ENCODE measurements around the gene F12.
A peak's percentile ranks its signal among the peaks of the same experiment; 100 is the strongest.
"Not testable (repeated sequence)": the region's sequence is repeated elsewhere in the genome, so short reads cannot be mapped to it uniquely, and the experiment has no call there.

The F12 gene

GRCh38 chr5:177367323-177367848, 42.0 kb downstream of the F12 start:
- DNase-seq = no peak

GRCh38 chr5:177366528-177367322, 42.6 kb downstream of the F12 start:
- DNase-seq = no peak

DNA sequence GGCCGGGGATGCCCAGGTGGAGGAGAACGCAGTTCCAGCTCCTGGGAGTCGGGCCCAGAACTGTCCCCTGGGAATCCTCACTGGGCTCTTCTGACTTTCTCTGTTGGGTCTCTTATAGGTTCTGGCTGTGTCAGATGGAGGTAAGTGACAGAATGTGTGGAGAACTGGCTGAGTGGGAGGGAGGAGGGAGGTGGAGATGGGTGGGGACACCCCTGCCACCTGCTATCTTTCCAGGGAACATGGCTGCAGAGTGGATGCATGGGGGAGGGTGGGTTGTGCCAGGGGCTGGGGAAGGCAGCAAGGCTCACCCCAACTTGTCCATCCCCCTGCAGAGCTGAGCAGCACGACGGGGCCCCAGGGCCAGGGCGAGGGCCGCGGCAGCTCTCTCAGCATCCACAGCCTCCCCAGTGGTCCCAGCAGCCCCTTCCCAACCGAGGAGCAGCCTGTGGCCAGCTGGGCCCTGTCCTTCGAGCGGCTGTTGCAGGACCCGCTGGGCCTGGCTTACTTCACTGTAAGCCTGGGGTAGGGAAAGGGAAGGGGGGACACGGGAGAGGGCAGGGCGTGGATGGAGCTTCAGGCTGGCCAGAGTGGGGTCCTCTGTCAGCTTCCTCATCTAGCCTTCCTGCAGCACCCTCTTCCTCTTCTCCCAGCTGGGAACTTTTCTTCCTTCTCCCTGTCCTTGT, 43.4 kb downstream of the F12 start:
- DNase-seq = no peak

GRCh38 chr5:177364159-177364962, 45.0 kb downstream of the F12 start:
- DNase-seq = no peak

- no peak for DNase-seq
Measured at GRCh38 chr5:177363565-177363964, 45.8 kb downstream of the F12 start.

GRCh38 chr5:177362610-177363507, 46.5 kb downstream of the F12 start:
- DNase-seq = no peak

DNA sequence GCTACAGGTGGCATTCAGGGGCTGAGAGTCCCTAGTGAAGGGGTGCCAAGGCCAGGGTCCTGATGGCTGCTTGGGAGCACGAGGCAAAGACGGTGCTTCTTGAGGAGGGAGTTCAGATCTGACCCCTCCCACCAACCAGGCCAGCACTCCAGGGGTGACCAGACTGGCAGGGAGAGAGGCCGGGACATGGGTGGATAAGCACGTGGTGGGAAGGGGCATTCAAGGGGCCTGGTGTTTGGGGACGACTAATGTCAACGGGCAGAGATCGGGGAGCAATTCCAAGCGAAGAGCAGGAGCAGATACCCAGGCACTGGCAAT, 47.1 kb downstream of the F12 start:
- DNase-seq = no peak

GRCh38 chr5:177361418-177362291, 47.7 kb downstream of the F12 start:
- DNase-seq = no peak

- DNase-seq = not testable (repeated sequence)
Measured at GRCh38 chr5:177360740-177361139, 48.6 kb downstream of the F12 start.

- DNase-seq = no peak
Measured at GRCh38 chr5:177359860-177360259, 49.5 kb downstream of the F12 start.

- DNase-seq = no peak
Measured at GRCh38 chr5:177359451-177359851, 49.9 kb downstream of the F12 start.

- DNase-seq = no peak
Measured at GRCh38 chr5:177358370-177358819, 51.0 kb downstream of the F12 start.

DNA sequence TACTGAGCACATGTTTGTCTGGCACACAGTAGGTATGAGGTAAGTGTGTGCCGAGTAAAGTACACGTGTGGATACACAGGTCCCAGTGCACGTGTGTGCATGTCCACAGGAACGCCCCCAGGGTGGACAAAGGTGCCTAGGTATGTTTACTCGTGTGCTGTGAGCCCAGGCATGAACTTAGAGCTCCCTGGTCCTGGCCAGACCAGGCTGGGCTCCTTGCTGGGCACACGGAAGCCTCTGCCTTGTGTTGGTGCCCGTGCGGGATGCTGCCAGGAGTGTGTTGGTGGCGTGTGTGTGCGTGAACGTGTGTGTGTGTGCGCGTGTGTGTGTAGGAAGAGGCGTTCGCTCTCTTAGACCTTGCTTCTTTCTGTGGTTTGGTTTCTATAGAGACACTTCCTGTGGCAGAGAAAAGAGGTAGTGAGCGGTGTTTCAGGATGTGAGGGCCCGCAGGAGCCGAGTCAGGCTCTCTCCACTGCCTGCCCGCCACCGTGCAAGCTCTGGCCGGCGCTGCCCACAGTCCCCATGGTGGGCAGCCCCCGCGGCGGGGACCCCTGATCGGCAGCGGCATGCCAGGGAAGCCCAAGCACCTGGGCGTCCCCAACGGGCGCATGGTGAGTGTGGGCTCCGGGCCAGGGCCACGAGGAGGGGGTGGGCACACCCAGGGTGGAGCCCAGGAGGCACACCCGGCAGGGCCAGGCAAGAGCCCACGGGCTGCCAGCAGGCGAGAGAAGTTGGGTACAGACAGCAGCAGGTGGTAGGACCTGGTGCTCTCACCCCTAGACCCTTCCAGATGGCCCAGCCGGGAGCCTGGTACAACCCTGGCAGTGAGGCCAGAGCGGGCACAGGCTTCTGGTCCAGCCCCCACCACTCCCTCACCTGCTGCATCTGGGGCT, 51.7 kb downstream of the F12 start, which contains the start of gene RGS14:
Gene RGS14 (plus strand): TSS at position 466 of the 893 bp plus-strand sequence. CDS start 101 bp downstream, at position 567.
- peak; percentile 89 for DNase-seq

- DNase-seq = no peak
Measured at GRCh38 chr5:177357146-177357458, 52.3 kb downstream of the F12 start.

GRCh38 chr5:177356746-177357145, 52.6 kb downstream of the F12 start:
- DNase-seq = no peak

DNA sequence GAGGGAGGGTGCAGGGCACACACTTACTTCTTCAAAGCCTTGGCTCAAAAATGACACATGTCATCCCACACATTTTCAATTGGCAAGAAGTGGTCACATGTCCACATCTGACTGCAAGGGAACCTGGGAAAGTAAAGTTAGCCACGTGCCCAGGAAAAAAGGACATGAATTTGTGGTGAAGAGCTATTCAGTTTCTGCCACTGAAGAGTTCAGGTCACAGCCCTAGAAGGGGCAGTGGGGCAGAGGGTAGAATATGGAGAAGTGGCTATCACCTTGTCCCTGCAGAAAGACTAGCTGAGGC, 53.5 kb downstream of the F12 start:
- peak; percentile 41 for DNase-seq

DNA sequence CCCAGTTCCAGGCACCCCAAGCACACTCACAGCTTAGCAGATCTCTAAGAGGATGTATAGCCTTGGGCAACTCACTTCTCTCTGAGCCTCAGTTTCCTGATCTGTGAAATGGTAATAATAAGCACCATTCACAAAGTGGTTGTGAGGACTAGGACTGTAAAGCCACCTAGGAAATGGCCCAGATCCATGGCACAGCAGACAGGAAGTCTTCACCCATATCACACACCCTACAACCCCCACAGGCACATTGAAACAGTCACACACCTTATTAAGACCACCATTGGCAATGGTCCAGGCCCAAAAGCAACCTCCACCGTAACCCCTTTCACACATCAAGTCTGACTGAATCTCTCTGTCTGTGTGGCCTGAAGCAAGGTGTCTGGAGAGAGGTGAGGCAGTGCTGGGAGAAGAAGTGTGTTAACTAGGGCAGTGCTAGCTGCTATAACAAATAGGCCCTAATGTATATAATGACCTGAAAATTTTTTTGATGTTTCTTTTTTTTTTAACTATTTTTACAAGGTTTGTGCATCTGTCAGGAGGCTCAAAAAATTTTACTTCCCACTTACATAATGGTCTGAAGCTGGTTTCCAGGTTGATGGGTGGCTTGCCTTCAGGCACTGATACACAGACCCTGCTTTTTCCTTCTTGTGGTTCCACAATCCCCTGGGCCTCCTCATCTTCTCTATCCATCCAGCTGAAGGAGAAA, 54.0 kb downstream of the F12 start:
- no peak for DNase-seq

- no peak for DNase-seq
Measured at GRCh38 chr5:177354711-177355110, 54.7 kb downstream of the F12 start.

GRCh38 chr5:177354256-177354655, 55.1 kb downstream of the F12 start:
- no peak for DNase-seq

GRCh38 chr5:177353093-177353492, 56.3 kb downstream of the F12 start:
- DNase-seq = no peak

All from GDM1 (cell line).